Head of caudate nucleus (tissue), 42 donors: ENCODE data around the gene RNF181.
"Not testable (repeated sequence)": the region's sequence is repeated elsewhere in the genome, so short reads cannot be mapped to it uniquely, and the experiment has no call there.

Experiments
- DNase-seq, 42 donors: peaks; one replicate each; pipeline versions ENCODE4 v3.0.0 to v3.0.0-alpha.2; 2020 to 2021; ENCODE audit warnings: mixed read lengths in 7 of 42
- intact Hi-C: fragments of 100-400 bp; cut with DNase I; formaldehyde crosslinking; loops from one replicate; pipeline ENCODE4 v1.15.0; 2022

RNF181 gene

GRCh38 chr2:85595301-85596025 lies at the start of gene RNF181:
Gene RNF181 (plus strand): TSS chr2:85595745. CDS start chr2:85595764, 19 bp downstream.
- intact Hi-C loops = loop anchor here (5.0 kb wide), 1 partner anchor 33 kb away; the partner anchor contains the start of gene GGCX
- DNase-seq = peak; percentile 94 to 100 (median 99)

- intact Hi-C loops = no loop called here
- no peak for DNase-seq
Measured at GRCh38 chr2:85545780-85546240, 49.7 kb upstream of the RNF181 start.

DNA sequence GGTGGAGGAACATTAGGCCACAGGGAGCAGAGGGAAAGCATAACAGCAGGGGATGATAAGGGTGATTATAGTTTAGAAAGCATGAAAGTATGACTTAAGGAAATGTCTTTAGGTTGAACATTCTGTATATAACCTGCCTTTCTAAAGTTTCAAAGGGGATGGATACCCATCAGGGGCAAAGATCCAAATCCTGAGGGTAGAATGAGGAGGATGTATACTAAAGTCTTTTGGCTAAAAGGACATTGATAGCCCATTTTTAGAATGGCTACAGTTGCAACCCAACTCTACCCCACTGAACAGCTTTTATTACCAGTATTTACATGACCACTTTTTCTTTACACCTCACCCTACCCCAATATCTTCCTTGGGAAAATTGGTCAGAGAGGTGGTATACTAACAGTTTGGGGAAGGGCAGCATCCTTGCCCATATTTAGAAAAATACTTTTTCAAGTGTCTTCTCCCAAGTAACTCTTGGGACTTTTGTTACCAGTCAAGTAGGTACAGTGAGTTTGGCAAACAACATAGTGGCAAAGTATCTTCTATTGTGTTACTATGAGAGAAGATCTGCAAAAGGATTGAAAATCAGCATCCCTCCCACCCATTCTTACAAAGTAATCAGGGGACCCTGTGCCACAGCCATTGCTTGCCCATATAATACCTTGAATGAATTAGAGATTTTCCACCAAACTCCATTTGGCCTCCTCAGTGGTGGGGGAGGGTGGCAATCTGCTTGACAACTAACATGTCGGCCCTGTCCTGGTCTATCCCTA lies 48.3 kb upstream of the RNF181 start:
- no peak for DNase-seq
- intact Hi-C loops = no loop called here

DNA sequence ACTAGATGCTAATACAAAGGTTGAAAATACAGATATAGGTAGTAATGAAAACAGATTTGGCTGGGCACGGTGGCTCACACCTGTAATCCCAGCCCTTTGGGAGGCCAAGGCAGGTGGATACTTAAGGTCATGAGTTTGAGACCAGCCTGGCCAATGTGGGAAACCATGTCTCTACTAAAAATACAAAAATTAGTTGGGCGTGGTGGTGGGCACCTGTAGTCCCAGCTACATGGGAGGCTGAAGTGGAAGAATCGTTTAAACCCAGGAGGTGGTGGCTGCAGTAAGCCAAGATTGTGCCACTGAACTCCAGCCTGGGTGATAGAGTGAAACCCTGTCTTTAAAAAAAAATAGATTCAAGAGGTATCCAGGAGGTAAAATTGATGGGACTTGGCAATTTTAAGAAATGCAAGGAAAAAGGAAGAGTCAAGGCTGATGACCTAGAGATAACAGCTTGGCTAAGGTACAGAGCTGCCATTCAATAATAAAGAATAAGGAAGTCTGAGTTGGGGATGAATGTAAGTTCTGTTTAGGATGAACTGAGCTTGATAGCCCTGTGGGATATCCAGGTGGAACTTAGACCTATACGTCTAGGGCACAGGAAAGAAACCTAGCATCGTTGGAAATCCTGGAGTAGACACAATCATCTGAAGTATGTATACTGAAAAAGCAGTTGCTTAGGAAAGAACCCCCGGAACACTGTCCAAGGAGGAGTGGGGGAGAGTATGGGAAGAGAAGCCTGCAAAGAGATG lies 47.5 kb upstream of the RNF181 start:
- intact Hi-C loops = no loop called here

DNA sequence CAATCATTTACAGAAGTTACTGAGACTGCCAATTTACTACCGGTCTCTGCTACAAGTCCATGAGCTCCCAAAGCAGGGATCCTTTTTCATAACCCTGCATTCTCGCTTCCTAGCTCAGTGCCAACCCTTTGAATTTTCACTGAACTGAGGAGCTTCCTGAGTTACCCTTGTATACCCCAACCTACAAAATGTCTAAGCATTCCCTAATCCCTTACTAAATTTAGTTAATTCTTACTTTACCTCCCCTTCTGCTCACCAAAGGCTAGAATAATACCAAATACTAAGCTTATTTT lies 47.0 kb upstream of the RNF181 start:
- DNase-seq = no peak
- intact Hi-C loops = no loop called here

More for the DNA sequence above, 47.5 kb upstream of the RNF181 start:
- no peak for DNase-seq

DNA sequence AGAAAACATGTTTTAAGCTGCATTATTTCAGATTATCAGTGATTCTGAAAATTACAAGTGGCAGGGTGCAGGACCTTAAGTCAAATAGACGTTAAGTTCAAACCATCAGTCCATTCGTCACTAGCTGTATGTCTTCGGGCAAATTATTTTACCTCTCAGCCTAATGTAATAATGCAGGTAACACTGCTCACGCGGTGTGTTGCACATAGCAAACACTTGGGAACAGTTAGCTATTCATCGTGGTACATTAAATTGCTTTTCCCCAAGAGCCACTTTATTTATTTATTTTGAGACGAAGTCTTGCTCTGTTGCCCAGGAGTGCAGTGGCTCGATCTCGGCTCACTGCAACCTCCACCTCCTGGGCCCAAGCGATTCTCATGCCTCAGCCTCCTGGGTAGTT lies 46.5 kb upstream of the RNF181 start:
- DNase-seq = no peak
- intact Hi-C loops = no loop called here

DNA sequence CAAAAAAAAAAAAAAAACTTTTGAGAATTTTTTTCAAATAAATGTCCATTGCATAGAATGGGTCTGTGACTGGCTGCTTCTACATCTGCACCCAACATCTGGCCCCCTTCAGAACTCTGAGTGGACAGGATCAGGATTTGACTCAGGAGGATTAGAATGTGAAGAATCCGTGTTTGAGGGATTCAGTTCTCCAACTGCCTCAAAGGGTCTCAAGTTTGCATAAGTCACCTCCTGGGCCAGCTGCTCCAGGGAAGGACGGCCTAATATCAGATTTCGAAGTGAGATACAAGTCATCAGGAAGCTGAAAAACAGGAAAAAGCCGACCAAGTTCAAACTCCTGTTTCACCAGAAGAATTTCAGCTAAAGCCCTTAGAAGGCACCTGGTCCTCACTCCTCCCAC lies 45.7 kb upstream of the RNF181 start:
- no peak for DNase-seq
- intact Hi-C loops = loop anchor here (10.0 kb wide), 1 partner anchor 225 kb away; the partner anchor contains the start of gene TGOLN2

DNA sequence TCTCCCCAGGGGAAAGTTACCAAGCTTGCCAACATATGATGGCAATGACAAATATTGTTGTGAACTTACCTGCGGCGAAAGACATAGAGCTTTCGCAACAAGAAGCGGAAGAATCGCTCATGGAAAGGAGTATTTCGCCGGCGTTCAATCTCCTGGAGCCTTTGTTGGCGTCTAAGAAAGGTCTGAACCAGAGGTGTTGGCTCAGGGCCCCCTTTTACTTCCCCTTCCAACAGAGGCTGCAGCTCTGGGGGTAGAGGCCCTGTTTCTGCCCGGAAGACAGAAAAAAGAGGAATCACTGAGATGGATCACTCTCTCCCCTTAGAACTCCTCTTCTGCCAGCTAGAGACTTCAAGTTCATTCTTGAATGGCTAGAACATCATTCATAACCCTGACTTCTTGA lies 45.1 kb upstream of the RNF181 start:
- DNase-seq = peak in 13 of 42 donors; percentile 10 to 56 (median 30)
- intact Hi-C loops = loop anchor here (10.0 kb wide), 1 partner anchor 226 kb away; the partner anchor contains the start of gene TGOLN2

GRCh38 chr2:85551698-85552678 lies 43.6 kb upstream of the RNF181 start:
- peak; percentile 59 to 96 (median 89) for DNase-seq
- intact Hi-C loops = loop anchor here (2.0 to 10.0 kb wide), 2 partner anchors 131 to 227 kb away; partner anchors contain the start of gene TGOLN2

- intact Hi-C loops = loop anchor here (2.0 to 10.0 kb wide), 2 partner anchors 132 to 228 kb away; partner anchors contain the start of gene TGOLN2
- DNase-seq = no peak
Measured at GRCh38 chr2:85553184-85553583, 42.4 kb upstream of the RNF181 start.

DNA sequence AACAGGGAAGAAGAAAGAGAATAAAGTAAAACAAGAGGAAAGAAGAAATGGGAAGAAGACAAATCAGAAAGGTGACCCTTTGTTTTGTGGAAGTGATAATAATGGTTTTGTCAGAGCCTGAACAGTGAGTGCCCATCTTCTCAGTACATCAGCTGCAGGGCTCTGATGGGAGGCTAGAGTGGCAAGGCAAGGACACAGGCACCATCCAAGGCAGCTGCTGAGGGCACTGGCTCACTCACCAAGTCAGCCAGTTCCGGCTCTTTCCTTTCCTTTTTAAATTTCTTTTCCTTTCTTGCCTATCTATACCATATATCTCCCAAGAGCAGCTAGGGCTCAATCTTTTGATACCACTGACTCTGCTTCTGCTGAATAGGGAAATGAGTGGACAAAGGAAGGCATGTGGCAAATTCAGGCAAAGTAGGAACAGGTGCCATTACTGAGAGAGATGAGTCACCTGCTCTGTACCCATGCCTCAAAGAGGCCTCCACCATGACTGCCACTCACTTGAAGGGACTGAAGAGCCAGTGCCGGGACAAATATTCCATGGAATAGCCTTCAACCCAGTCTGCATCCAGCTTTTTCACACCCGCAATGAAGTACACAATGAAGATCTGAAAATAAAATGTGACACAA lies 40.4 kb upstream of the RNF181 start:
- intact Hi-C loops = loop anchor here (10.0 kb wide), 1 partner anchor 230 kb away; the partner anchor contains the start of gene TGOLN2
- DNase-seq = no peak

GRCh38 chr2:85557130-85557529 lies 38.4 kb upstream of the RNF181 start:
- no peak for DNase-seq
- intact Hi-C loops = loop anchor here (10.0 kb wide), 1 partner anchor 232 kb away; the partner anchor contains the start of gene TGOLN2

DNA sequence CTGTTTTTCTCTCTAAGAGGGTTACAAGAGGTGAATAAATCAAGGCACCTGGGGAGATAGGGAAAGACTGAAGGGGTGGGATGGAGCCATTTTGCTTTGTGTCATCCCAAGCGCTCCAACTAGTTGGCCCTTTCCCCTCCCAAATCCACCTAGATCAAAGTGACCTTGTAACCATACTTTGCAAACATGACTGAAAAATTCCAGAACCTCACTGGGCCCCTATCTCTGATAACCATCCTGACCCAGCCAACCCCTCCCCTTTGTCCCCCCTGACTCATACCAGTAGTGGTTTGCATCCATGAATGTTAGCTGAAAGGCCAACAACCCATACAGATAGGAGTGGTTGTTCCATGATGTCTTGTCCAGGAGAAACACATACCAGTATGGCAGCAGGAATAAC lies 37.4 kb upstream of the RNF181 start:
- intact Hi-C loops = loop anchor here (10.0 kb wide), 1 partner anchor 233 kb away; the partner anchor contains the start of gene TGOLN2
- DNase-seq = no peak

DNA sequence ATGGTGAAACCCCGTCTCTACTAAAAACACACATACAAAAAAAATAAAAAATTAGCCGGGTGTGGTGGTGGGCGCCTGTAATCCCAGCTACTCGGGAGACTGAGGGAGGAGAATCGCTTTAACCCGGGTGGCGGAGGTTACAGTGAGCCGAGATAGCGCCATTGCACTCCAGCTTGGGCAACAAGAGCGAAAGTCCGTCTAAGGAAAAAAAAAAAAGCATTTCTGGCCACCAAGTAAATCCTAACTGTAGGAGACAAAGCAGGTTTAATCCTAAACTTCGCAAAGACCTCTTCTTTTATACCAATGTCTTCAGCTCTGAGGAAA lies 35.2 kb upstream of the RNF181 start:
- not testable (repeated sequence) for DNase-seq
- intact Hi-C loops = loop anchor here (5.0 kb wide), 1 partner anchor 37 kb away; the partner anchor contains the start of gene RNF181

- intact Hi-C loops = loop anchor here (5.0 kb wide), 1 partner anchor 36 kb away; the partner anchor contains the start of gene RNF181
- peak in 11 of 42 donors; percentile 11 to 43 (median 30) for DNase-seq
Measured at GRCh38 chr2:85560812-85561279, 34.7 kb upstream of the RNF181 start.

DNA sequence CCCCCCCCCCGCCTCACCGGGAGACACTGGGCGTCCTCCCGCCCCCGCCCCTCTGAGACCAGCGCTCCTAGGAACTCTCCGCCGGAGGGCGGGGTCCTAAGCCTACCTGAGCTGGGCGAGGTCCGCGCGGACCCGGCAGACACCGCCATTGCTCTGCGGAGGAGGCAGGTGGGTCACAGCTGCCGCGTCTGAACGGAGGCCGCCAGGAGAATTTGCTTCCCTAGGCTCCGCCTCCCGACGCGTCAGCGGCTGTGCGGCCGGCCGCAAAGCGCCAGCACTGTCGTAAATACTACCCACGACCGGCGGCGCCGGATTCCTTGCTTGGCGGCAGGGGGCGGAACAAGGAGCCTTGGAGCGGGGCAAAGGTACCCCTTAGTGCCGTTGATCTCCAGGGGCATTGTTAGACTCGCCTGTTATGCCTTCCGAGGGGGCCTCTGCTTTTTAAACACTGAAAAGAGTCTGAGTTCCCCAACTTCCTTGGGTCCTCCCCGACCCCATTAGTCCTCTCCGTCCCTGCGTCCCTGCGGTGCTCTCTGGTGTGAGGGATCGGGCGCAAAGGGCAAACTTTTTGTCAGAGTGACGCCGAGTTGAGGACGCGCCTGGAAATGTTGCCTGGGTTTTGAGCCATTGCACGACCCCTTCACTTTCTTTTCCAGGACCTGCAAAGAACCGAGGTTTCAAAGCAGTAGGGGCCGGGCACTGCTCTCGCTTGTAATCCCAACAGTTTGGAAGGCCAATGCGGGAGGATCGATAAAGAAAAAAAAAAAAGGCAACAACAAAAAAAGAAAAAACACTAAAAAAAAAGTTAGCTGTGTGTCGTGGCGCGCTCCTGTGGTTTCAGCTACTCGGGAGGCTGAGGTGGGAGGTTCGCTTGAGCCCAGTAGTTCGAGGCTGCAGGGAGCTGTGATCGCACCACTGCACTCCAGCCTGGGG lies 34.0 kb upstream of the RNF181 start, which contains the start of gene GGCX:
Gene GGCX, minus strand, starts transcription at position 214 of the 933 bp plus-strand sequence. Its CDS starts 65 bp downstream, at position 149.
- intact Hi-C loops = loop anchor here (5.0 kb wide), 1 partner anchor 36 kb away; the partner anchor contains the start of gene RNF181
- peak; percentile 90 to 98 (median 96) for DNase-seq
